Fibroblast of lung (primary cell): ENCODE data around the gene NCOR1. TPM values are rescaled to one million over a fixed set of nuclear protein-coding genes. Genes with fewer than 3 reads are reported as not detected.

Experiments
- DNase-seq, 2 donors: peaks; one replicate each; pipeline versions ENCODE4 v3.0.0 to v3.0.0-alpha.2; 2010; ENCODE audit warnings: low read depth in 2 of 2
- H2AFZ ChIP-seq: 2 replicates; pipeline ENCODE4 v1.5.1; 2012; ENCODE audit warnings: low read length, control low read depth, inconsistent platforms
- H3K27ac ChIP-seq: 2 replicates; pipeline ENCODE4 v1.5.1; 2011; ENCODE audit warnings: low read length, control low read depth; ENCODE audit not compliant: insufficient read depth
- H3K27me3 ChIP-seq: 2 replicates; pipeline ENCODE4 v1.5.1; 2011; ENCODE audit warnings: mild to moderate bottlenecking, low read length; ENCODE audit not compliant: control insufficient read depth, insufficient read depth
- H3K36me3 ChIP-seq: 2 replicates; pipeline ENCODE4 v1.5.1; 2011; ENCODE audit warnings: low read length; ENCODE audit not compliant: control insufficient read depth, insufficient read depth
- H3K4me1 ChIP-seq: 2 replicates; pipeline ENCODE4 v1.5.1; 2011; ENCODE audit warnings: low read length; ENCODE audit not compliant: control insufficient read depth, insufficient read depth; ENCODE audit errors: extremely low read depth
- H3K4me2 ChIP-seq: 2 replicates; pipeline ENCODE4 v1.5.1; 2011; ENCODE audit warnings: low read length, control low read depth; ENCODE audit not compliant: insufficient read depth; ENCODE audit errors: extremely low read depth
- H3K4me3 ChIP-seq, 4 experiments: fragments of 200-600 bp in 1 of 4; sonication (generic) in 1 of 4; replicated peaks in 1 of 4; 2 replicates each; pipeline ENCODE4 v1.5.1; 2011 to 2016; ENCODE audit warnings: low read length in 4 of 4, low read depth in 3 of 4, mild to moderate bottlenecking in 3 of 4, control low read depth in 2 of 4, inconsistent platforms in 1 of 4, mixed read lengths in 1 of 4; ENCODE audit not compliant: insufficient read depth in 1 of 4; ENCODE audit errors: control extremely low read depth in 1 of 4
- H3K79me2 ChIP-seq: 2 replicates; pipeline ENCODE4 v1.5.1; 2012; ENCODE audit warnings: mild to moderate bottlenecking, low read length, inconsistent platforms; ENCODE audit not compliant: control insufficient read depth, insufficient read depth
- H3K9ac ChIP-seq: 2 replicates; pipeline ENCODE4 v1.5.1; 2011; ENCODE audit warnings: mild to moderate bottlenecking, low read length, control low read depth; ENCODE audit not compliant: insufficient read depth
- H3K9me3 ChIP-seq: 2 replicates; pipeline ENCODE4 v1.5.1; 2012; ENCODE audit warnings: low read depth, low read length; ENCODE audit not compliant: control insufficient read depth, insufficient read depth
- H4K20me1 ChIP-seq: 2 replicates; pipeline ENCODE4 v1.5.1; 2011; ENCODE audit warnings: low read length; ENCODE audit not compliant: control insufficient read depth, insufficient read depth; ENCODE audit errors: extremely low read depth
- CTCF ChIP-seq, 2 donors: IDR thresholded peaks in 1 of 2; conservative IDR thresholded peaks in 1 of 2; 1 replicate in 1 of 2; 2 replicates in 1 of 2; pipeline ENCODE4 v1.5.1; 2011 to 2012; ENCODE audit warnings: low read length in 2 of 2, control low read depth in 1 of 2, inconsistent platforms in 1 of 2, low read depth in 1 of 2, mild to moderate bottlenecking in 1 of 2
- EZH2 ChIP-seq: IDR thresholded peaks from 2 replicates; pipeline ENCODE4 v1.5.1; 2012; ENCODE audit warnings: low read length, control low read depth, mild to moderate bottlenecking; ENCODE audit errors: missing control alignments
- polyA plus RNA-seq, 2 donors: library from polyadenylated mRNA; depleted of rRNA in 1 of 2; stranded (reverse) in 1 of 2; unstranded in 1 of 2; fragments of >200 nt; gene quantifications; 2 replicates each; pipeline ENCODE4 v1.2.1, GENCODE V29; 2011 to 2012; ENCODE audit warnings: missing spikeins in 1 of 2
- total RNA-seq: library from RNA; depleted of rRNA; stranded (reverse); fragments of >200 nt; gene quantifications from 2 replicates; pipeline ENCODE4 v1.2.1, GENCODE V29; 2014

NCOR1 gene
- total and polyA plus RNA-seq, 2 donors (not counting 1 experiment from before 2014, with no cell fraction given) = 67.6 to 106 TPM

DNA sequence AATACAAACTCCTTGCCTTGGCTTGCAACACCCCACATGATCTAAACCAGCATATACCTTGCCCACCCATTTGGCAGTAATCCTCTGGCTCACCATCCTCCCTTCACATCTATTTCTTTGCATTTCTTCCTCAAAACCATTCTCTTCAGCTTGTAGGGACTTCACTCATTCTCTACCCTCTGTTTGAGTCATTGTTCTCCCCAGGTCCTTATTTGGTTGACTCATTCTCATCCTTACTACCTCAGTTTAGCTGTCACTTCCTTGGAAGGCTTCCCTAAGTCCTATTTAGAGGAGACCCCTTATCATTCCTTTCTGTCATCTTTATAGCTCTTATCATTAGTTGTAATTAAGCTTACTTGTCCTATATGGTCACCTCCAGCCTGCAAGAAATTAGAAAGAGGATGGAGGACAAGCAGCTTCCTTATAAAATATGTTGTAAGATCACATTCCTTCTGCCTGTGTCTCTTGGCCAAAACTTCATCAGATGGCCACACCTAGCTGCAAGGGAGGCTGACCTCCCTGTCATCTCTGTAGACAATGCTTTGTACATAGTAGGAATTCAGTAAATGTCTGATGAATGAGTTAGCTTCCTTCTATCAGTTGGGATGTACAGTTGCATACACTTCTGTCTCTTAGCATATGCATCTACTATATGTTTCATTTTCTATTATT is 214.0 kb downstream of the NCOR1 start:
- peaks cover 2% of the 10 kb centered on the region for H4K20me1 ChIP-seq
- H2AFZ ChIP-seq = no peak overlapping the region
- H3K27ac ChIP-seq = no peak overlapping the region
- H3K4me3 ChIP-seq = peak overlapping the region; percentile 66 to 87 (median 83)
- H3K4me2 ChIP-seq = peak overlapping the region; percentile 99
- no peaks in the 10 kb centered on the region for H3K9me3 ChIP-seq
- peaks cover 11% of the 10 kb centered on the region for H3K36me3 ChIP-seq
- TF ChIP-seq CTCF (conservative IDR thresholded peaks at IDR 0.05 in 1 of 2, IDR thresholded peaks at IDR 0.05 in 1 of 2; ENCODE audit: low read depth in 1 of 2, low read length in 2 of 2) = no peak
- no peak for TF ChIP-seq EZH2
- H3K9ac ChIP-seq = no peak overlapping the region
- peaks cover 20% of the 10 kb centered on the region for H3K79me2 ChIP-seq
- H3K4me1 ChIP-seq = peaks cover 6% of the 10 kb centered on the region
- no peak for DNase-seq
- H3K27me3 ChIP-seq = no peaks in the 10 kb centered on the region

DNA sequence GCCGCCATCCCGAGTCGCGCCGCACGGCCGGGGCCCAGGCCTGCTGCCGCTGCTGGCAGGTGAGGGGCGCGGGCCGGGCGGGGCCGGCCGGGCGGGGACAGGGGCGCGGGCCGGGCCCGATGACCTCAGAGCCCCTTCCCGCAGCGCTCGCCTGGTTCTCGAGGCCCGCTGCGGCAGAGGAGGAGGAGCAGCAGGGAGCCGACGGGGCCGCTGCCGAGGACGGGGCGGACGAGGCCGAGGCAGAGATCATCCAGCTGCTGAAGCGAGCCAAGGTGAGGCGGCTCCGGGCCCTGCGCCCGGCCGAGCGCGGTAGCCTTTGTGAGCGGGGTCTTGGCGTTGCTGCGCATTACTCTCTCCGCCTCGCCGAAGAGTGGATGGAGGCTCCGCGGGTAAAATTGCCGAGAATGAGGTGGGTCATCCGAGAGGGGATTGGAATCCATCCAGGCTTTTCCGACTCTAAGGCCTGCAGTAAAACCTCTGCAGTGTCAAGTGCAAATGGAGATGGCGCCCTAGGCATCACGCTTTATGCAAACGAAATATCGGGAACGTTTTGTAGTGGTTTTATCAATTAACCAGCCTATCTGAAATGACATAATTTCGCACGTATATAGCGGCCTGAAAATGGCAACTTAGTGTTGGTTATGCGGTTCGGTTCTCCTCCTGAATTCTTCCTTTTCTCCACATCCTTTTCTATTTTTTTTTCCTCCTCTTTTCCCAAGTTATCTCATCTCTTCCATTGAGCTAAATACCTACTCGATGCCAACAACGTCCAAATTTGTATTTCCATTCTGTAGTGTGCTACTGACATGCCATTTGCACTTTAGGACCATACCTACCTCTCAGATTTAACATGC is 215.1 kb downstream of the NCOR1 start:
- peak overlapping the region; percentile 66 to 87 (median 83) for H3K4me3 ChIP-seq
- peak; percentile 39 to 41 for DNase-seq
- no peaks in the 10 kb centered on the region for H3K27me3 ChIP-seq
- peaks cover 2% of the 10 kb centered on the region for H4K20me1 ChIP-seq
- peak overlapping the region; percentile 99 for H3K4me2 ChIP-seq
- peak overlapping the region; percentile 98 for H3K27ac ChIP-seq
- peaks cover 11% of the 10 kb centered on the region for H3K36me3 ChIP-seq
- peaks cover 20% of the 10 kb centered on the region for H3K79me2 ChIP-seq
- peak overlapping the region; percentile 93 for H3K9ac ChIP-seq
- TF ChIP-seq CTCF (conservative IDR thresholded peaks at IDR 0.05 in 1 of 2, IDR thresholded peaks at IDR 0.05 in 1 of 2; ENCODE audit: low read depth in 1 of 2, low read length in 2 of 2) = no peak
- TF ChIP-seq EZH2 = no peak
- no peaks in the 10 kb centered on the region for H3K9me3 ChIP-seq
- peak overlapping the region; percentile 3 for H2AFZ ChIP-seq
- peaks cover 6% of the 10 kb centered on the region for H3K4me1 ChIP-seq
